AG09309 (cell line): ENCODE data around the gene ACAN.

Source experiments
- DNase-seq: peaks from one replicate; pipeline ENCODE4 v3.0.0-alpha.2; 2010; ENCODE audit warnings: low read depth
- H3K4me3 ChIP-seq: 2 replicates; pipeline ENCODE4 v1.5.1; 2011; ENCODE audit warnings: mild to moderate bottlenecking, low read depth, low read length, moderate library complexity; ENCODE audit not compliant: control insufficient read depth
- TF ChIP-seq, protein P1 (sequence below): IDR thresholded peaks from 2 replicates; pipeline ENCODE4 v1.5.1; 2011; ENCODE audit warnings: mild to moderate bottlenecking, low read depth, low read length, inconsistent platforms; ENCODE audit not compliant: insufficient read depth, control insufficient read depth; ENCODE audit errors: missing control alignments

Gene ACAN

DNA sequence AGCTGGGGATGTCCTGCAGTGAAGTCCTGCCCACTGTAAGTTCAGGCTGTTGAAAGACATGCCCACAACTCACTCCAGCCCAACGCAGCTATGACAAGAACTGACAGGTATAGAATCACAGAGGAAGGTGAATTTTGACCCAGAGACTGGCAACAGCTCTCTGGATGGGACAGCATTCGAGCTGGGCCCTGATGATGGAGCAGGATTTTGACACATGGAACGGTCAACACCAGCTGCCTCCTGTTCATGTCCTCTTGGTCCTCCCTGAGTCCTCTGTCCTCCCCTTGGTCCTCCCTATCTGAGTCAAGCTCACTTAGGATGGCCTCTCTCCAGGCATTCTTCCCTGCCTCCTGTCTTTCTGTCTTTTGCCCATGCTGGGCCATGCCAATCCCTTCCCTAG lies 15.2 kb upstream of the ACAN start:
- TF ChIP-seq, protein P1, sequence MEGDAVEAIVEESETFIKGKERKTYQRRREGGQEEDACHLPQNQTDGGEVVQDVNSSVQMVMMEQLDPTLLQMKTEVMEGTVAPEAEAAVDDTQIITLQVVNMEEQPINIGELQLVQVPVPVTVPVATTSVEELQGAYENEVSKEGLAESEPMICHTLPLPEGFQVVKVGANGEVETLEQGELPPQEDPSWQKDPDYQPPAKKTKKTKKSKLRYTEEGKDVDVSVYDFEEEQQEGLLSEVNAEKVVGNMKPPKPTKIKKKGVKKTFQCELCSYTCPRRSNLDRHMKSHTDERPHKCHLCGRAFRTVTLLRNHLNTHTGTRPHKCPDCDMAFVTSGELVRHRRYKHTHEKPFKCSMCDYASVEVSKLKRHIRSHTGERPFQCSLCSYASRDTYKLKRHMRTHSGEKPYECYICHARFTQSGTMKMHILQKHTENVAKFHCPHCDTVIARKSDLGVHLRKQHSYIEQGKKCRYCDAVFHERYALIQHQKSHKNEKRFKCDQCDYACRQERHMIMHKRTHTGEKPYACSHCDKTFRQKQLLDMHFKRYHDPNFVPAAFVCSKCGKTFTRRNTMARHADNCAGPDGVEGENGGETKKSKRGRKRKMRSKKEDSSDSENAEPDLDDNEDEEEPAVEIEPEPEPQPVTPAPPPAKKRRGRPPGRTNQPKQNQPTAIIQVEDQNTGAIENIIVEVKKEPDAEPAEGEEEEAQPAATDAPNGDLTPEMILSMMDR, result no peak
- no peak for DNase-seq
- H3K4me3 ChIP-seq, result no peak overlapping the region

DNA sequence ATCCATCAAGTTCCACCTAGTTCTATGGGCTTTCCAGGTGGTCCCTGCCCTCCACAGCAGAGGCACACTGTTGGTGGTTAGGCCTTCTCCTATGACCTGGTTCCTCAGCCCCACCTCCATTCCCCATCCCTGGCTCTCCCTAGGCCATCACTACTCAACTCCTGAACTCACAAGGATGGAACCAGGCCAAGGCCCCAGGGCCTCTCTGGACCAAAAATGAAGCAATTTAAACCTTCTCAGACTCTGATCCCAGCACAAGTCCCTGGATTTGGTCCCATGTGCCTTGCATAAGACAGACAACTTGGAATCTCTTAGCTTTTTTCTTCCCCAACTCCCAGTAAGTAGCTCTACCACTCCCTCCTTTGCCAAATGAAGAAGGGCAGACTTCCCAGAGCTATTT lies 14.4 kb upstream of the ACAN start:
- TF ChIP-seq, protein P1, result no peak
- no peak overlapping the region for H3K4me3 ChIP-seq
- peak; percentile 24 for DNase-seq

DNA sequence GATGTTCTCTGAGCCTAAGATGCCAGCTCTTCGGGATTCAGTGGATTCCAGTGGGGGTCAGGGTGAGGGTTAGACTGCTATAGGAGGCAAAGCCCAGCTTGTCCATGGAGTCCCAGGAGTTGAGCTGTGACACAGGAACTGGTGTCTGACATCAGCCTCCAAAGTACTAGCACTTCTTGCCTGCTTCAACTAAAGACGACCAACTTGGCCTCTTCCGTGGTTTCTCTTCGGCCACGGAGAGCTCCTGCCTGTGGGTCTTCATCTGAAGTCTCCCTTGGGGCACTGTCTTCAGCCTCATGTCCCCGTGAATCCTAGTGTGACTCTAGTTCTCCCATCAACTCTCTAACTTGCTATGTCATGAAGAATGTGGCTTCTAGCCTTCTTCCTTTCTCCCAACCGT lies 12.8 kb upstream of the ACAN start:
- H3K4me3 ChIP-seq, result no peak overlapping the region
- TF ChIP-seq, protein P1, result no peak
- DNase-seq, result no peak

DNA sequence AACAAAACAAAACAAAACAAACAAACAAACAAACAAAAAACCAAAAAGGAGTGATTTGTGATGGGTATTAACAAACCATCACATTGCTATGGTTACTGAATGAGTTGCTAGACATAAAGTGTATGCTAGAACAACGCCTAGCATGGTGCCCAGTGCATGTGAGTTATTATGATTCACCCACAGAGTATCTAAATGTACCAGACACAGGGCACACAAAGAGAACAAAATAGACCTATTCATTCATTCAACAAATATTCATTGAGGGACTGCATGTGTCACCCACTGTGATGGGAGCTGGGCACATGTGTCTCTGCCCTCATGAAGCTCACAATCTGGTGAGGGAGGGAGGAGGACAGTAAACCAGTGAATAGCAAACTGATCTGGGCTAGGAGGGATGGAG lies 11.6 kb upstream of the ACAN start:
- DNase-seq, result no peak
- TF ChIP-seq, protein P1, result no peak
- H3K4me3 ChIP-seq, result no peak overlapping the region

DNA sequence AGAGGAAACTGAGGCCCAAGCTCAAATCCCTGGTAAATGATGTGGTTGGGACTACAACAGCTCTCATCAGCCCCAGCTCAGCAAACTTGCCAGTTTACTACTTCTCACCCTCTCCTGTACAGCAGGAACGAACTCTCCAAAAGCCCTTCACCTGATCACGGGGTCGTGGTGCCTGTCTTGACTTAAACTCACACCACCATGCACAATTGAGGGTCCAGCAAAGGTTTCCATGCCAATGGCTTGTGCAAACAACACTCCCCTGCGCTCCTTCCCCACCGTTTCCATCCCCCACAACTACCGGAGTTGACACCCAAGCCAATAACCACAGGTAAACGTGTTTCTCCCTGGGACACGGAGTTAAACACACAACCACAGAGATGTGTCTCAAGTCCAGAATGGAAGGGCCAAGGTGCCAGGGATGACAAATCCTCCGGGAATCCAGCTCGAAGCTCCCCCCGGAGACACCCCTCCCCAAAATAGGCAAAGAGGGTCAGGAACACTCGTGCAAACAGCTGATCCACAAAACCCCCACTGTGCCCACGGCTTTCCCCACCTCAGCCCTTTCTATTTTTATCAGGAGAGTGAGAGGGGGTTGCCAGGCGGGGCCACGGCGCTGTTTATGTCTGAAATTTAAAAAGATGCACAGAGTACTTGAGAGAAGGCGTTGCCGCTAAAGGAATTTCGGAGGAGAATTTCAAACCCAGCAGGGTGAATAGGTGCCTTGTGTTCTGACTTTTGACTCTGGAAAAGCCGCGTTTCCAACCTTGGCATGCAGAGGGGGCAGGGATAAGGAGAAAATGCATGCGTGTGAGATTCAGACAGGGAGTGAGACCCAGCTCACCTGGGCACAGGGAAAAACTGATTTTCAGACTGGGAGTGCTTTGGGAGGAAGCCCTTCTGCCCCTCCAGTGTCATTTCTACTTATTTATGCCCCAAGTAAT lies 10.6 kb upstream of the ACAN start:
- H3K4me3 ChIP-seq, result no peak overlapping the region
- TF ChIP-seq, protein P1, result no peak
- DNase-seq, result no peak

DNA sequence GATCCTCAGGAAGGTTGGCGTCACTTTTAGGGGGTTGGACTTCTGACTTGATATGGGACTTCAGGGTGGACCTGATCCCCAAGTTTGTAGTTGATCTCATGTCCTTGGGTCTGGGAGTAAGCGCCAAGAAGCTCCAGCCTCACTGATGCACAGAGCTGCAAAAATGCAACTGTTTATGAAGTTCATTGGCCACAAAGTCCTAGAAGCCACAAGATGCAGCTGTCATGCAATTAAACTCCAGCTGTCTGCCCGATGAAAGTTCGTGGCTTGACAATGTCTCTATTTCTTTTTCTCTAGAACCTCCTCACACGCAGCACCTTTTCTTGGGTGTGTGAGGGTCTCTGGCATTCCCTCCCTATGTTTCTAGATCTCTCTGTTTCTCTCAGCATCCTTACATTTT lies 9.2 kb upstream of the ACAN start:
- DNase-seq, result no peak
- TF ChIP-seq, protein P1, result no peak
- H3K4me3 ChIP-seq, result no peak overlapping the region
